HG03060 (cell line): ENCODE data around the gene PTPRM.
A peak's percentile ranks its signal among the peaks of the same experiment; 100 is the strongest.

ENCODE experiments used
- ATAC-seq: cut with Tn5 transposase; IDR thresholded peaks from one replicate; pipeline ENCODE4 v1.9.1; 2021; ENCODE audit warnings: low read depth, moderate number of reproducible peaks; ENCODE audit not compliant: unreplicated experiment

The PTPRM gene

GRCh38 chr18:7921938-7922587 lies 354.9 kb downstream of the PTPRM start:
- ATAC-seq = no peak

GRCh38 chr18:7923105-7923504 lies 356.0 kb downstream of the PTPRM start:
- ATAC-seq = no peak

- ATAC-seq = no peak
Observed at GRCh38 chr18:7924616-7925015, 357.5 kb downstream of the PTPRM start.

- ATAC-seq = no peak
Observed at GRCh38 chr18:7926526-7926925, 359.4 kb downstream of the PTPRM start.

GRCh38 chr18:7927119-7927518 lies 360.0 kb downstream of the PTPRM start:
- no peak for ATAC-seq

GRCh38 chr18:7931763-7932162 lies 364.6 kb downstream of the PTPRM start:
- no peak for ATAC-seq

- no peak for ATAC-seq
Observed at GRCh38 chr18:7937268-7937667, 370.2 kb downstream of the PTPRM start.

GRCh38 chr18:7939521-7939920 lies 372.4 kb downstream of the PTPRM start:
- no peak for ATAC-seq

GRCh38 chr18:7940379-7940778 lies 373.3 kb downstream of the PTPRM start:
- ATAC-seq = no peak

GRCh38 chr18:7940971-7941370 lies 373.9 kb downstream of the PTPRM start:
- ATAC-seq = no peak

- no peak for ATAC-seq
Observed at GRCh38 chr18:7941533-7941932, 374.4 kb downstream of the PTPRM start.

GRCh38 chr18:7945882-7946281 lies 378.8 kb downstream of the PTPRM start:
- ATAC-seq = no peak

GRCh38 chr18:7946734-7947377 lies 379.7 kb downstream of the PTPRM start:
- ATAC-seq = no peak

GRCh38 chr18:7950380-7951136 lies 383.4 kb downstream of the PTPRM start:
- no peak for ATAC-seq

- ATAC-seq = peak; percentile 79
Observed at GRCh38 chr18:7953095-7953958, 386.2 kb downstream of the PTPRM start.

- no peak for ATAC-seq
Observed at GRCh38 chr18:7954238-7954637, 387.1 kb downstream of the PTPRM start.

GRCh38 chr18:7955175-7955574 lies 388.1 kb downstream of the PTPRM start:
- ATAC-seq = no peak

- no peak for ATAC-seq
Observed at GRCh38 chr18:7957297-7957696, 390.2 kb downstream of the PTPRM start.

- ATAC-seq = no peak
Observed at GRCh38 chr18:7958081-7958896, 391.2 kb downstream of the PTPRM start.

- ATAC-seq = no peak
Observed at GRCh38 chr18:7958897-7959146, 391.7 kb downstream of the PTPRM start.
